Keratinocyte (primary cell): Measurements from ENCODE around the gene TBRG4. TPM values are rescaled to one million over a fixed set of nuclear protein-coding genes. Genes with fewer than 3 reads are reported as not detected.

Source experiments
- DNase-seq: peaks from one replicate; pipeline ENCODE4 v3.0.0-alpha.2; 2011; ENCODE audit warnings: low read depth, missing footprints, low spot score
- FAIRE-seq: peaks from 2 replicates; lab custom pipeline; 2011; peaks lifted over from hg19 to GRCh38; lab: Jason Lieb, UNC
- H2AFZ ChIP-seq: 2 replicates; pipeline ENCODE4 v1.6.0; 2012; ENCODE audit warnings: low read length, control low read depth, inconsistent platforms; ENCODE audit not compliant: control insufficient read depth
- H3K27ac ChIP-seq: 2 replicates; pipeline ENCODE4 v1.5.1; 2011; ENCODE audit warnings: low read length; ENCODE audit not compliant: control insufficient read depth, insufficient read depth
- H3K27me3 ChIP-seq: 3 replicates; pipeline ENCODE4 v1.6.0; 2011; ENCODE audit warnings: low read length; ENCODE audit not compliant: control insufficient read depth, insufficient read depth; ENCODE audit errors: extremely low read depth
- H3K36me3 ChIP-seq, 2 experiments: 2 replicates in 1 of 2; 3 replicates in 1 of 2; pipeline ENCODE4 v1.5.1; 2011; ENCODE audit warnings: low read length in 2 of 2, mild to moderate bottlenecking in 1 of 2; ENCODE audit not compliant: control insufficient read depth in 2 of 2, insufficient read depth in 2 of 2; ENCODE audit errors: extremely low read depth in 1 of 2
- H3K4me1 ChIP-seq: 3 replicates; pipeline ENCODE4 v1.5.1; 2011; ENCODE audit warnings: low read length; ENCODE audit not compliant: control insufficient read depth, insufficient read depth; ENCODE audit errors: extremely low read depth
- H3K4me2 ChIP-seq: 3 replicates; pipeline ENCODE4 v1.6.0; 2011; ENCODE audit warnings: low read depth, low read length; ENCODE audit not compliant: control insufficient read depth, insufficient read depth; ENCODE audit errors: extremely low read depth
- H3K4me3 ChIP-seq, 3 experiments: fragments of 200-600 bp in 1 of 3; sonication (generic) in 1 of 3; 2 replicates in 2 of 3; 3 replicates in 1 of 3; pipeline ENCODE4 v1.5.1; 2011 to 2016; ENCODE audit warnings: low read length in 3 of 3, mild to moderate bottlenecking in 3 of 3, control low read depth in 2 of 3, inconsistent platforms in 1 of 3, low read depth in 1 of 3, mixed read lengths in 1 of 3, mixed run types in 1 of 3, moderate library complexity in 1 of 3; ENCODE audit not compliant: control insufficient read depth in 2 of 3, insufficient read depth in 2 of 3; ENCODE audit errors: extremely low read depth in 1 of 3
- H3K79me2 ChIP-seq: 2 replicates; pipeline ENCODE4 v1.6.0; 2012; ENCODE audit warnings: low read length; ENCODE audit not compliant: control insufficient read depth, insufficient read depth
- H3K9ac ChIP-seq: 3 replicates; pipeline ENCODE4 v1.6.0; 2011; ENCODE audit warnings: low read length; ENCODE audit not compliant: control insufficient read depth, insufficient read depth; ENCODE audit errors: extremely low read depth
- H3K9me1 ChIP-seq: 3 replicates; pipeline ENCODE4 v1.6.0; 2011; ENCODE audit warnings: low read length; ENCODE audit not compliant: control insufficient read depth, insufficient read depth; ENCODE audit errors: extremely low read depth
- H3K9me3 ChIP-seq: 2 replicates; pipeline ENCODE4 v1.5.1; 2012; ENCODE audit warnings: low read depth, low read length; ENCODE audit not compliant: control insufficient read depth
- H4K20me1 ChIP-seq: 3 replicates; pipeline ENCODE4 v1.6.0; 2011; ENCODE audit warnings: low read length; ENCODE audit not compliant: control insufficient read depth, insufficient read depth; ENCODE audit errors: extremely low read depth
- CTCF ChIP-seq, 3 experiments: IDR thresholded peaks in 1 of 3; conservative IDR thresholded peaks in 1 of 3; optimal IDR thresholded peaks in 1 of 3; 2 replicates in 2 of 3; 3 replicates in 1 of 3; pipeline versions ENCODE3 to v1.5.1; 2011; ENCODE audit warnings: low read length in 3 of 3, mild to moderate bottlenecking in 3 of 3, moderate library complexity in 2 of 3, control low read depth in 1 of 3, inconsistent platforms in 1 of 3; ENCODE audit not compliant: insufficient read depth in 2 of 3; ENCODE audit errors: extremely low read depth in 1 of 3
- EZH2 ChIP-seq: IDR thresholded peaks from one replicate; pipeline ENCODE4 v1.6.1; 2012; ENCODE audit warnings: inconsistent platforms, mild to moderate bottlenecking, low read length, moderate library complexity
- dilution Hi-C: fragments of 300-500 bp; cut with MboI; formaldehyde crosslinking; loops from one replicate; pipeline ENCODE4 v1.7.0; 2020; ENCODE audit warnings: low sequenced_read_pairs; ENCODE audit not compliant: extremely low pct_ligation_motif_present
- polyA plus RNA-seq, 5 experiments: library from polyadenylated mRNA; depleted of rRNA in 3 of 5; stranded (reverse) in 3 of 5; stranded (forward) in 1 of 5; unstranded in 1 of 5; fragments of >200 nt; gene quantifications; 1 replicate in 1 of 5; 2 replicates in 3 of 5; 3 replicates in 1 of 5; pipeline versions ENCODE4 v1.2.1 to v1.2.3, GENCODE V29; 2011 to 2012; ENCODE audit warnings: missing spikeins in 2 of 5, low read depth in 1 of 5, low replicate concordance in 1 of 5

Gene TBRG4
- polyA plus RNA-seq, 1 donor (not counting 4 experiments of a cell fraction or from before 2014, with no cell fraction given), result 90.5 TPM

GRCh38 chr7:45129181-45129800 lies 17.8 kb upstream of the TBRG4 start:
- Histone ChIP-seq H3K36me3 (no peaks in the 10 kb centered on the region), H3K27ac (no peak overlapping the region), H3K9me3 (no peaks in the 10 kb centered on the region), H2AFZ (no peak overlapping the region), H3K9me1 (no peaks in the 10 kb centered on the region), H3K9ac (no peak overlapping the region), H3K79me2 (no peaks in the 10 kb centered on the region), H3K4me2 (no peak overlapping the region), H3K4me3 (no peak overlapping the region), H4K20me1 (no peaks in the 10 kb centered on the region), H3K4me1 (no peaks in the 10 kb centered on the region), H3K27me3 (peaks cover 5% of the 10 kb centered on the region)
- DNase-seq (no peak), FAIRE-seq (no peak)
- TF ChIP-seq EZH2 (no peak), CTCF (optimal IDR thresholded peaks at IDR 0.05 in 1 of 3, IDR thresholded peaks at IDR 0.05 in 1 of 3, conservative IDR thresholded peaks at IDR 0.05 in 1 of 3; ENCODE audit: extremely low read depth in 1 of 3, insufficient read depth in 2 of 3, low read length in 3 of 3) (peak in 1 of 3 experiments; percentile 8)
- dilution Hi-C loops, result no loop called here

GRCh38 chr7:45126920-45127319 lies 15.4 kb upstream of the TBRG4 start:
- Histone ChIP-seq H3K9me1 (no peaks in the 10 kb centered on the region), H3K79me2 (no peaks in the 10 kb centered on the region), H3K36me3 (no peaks in the 10 kb centered on the region), H3K4me1 (no peaks in the 10 kb centered on the region), H3K9me3 (no peaks in the 10 kb centered on the region), H3K27me3 (peaks cover 5% of the 10 kb centered on the region), H3K27ac (no peak overlapping the region), H4K20me1 (no peaks in the 10 kb centered on the region), H2AFZ (no peak overlapping the region), H3K4me2 (no peak overlapping the region), H3K4me3 (no peak overlapping the region), H3K9ac (no peak overlapping the region)
- no peak for DNase-seq
- TF ChIP-seq EZH2, result no peak
- TF ChIP-seq CTCF (optimal IDR thresholded peaks at IDR 0.05 in 1 of 3, IDR thresholded peaks at IDR 0.05 in 1 of 3, conservative IDR thresholded peaks at IDR 0.05 in 1 of 3; ENCODE audit: extremely low read depth in 1 of 3, insufficient read depth in 2 of 3, low read length in 3 of 3), result no peak
- dilution Hi-C loops, result no loop called here
- FAIRE-seq, result no peak
